Adrenal gland (tissue), 12 donors: ENCODE measurements around the gene GCGR. TPM values are rescaled to one million over a fixed set of nuclear protein-coding genes. Genes with fewer than 3 reads are reported as not detected.

Source experiments
- DNase-seq, 7 donors: peaks; one replicate each; pipeline ENCODE4 v3.0.0-alpha.2; 2019 to 2020
- H3K27ac ChIP-seq, 5 donors: fragments of 200-600 bp; sonication (generic) in 4 of 5; 1 replicate in 3 of 5; 2 replicates in 2 of 5; pipeline versions ENCODE4 v1.5.1 to v1.8.0; 2016 to 2020; ENCODE audit warnings: mild to moderate bottlenecking in 1 of 5
- H3K27me3 ChIP-seq: fragments of 200-600 bp; 2 replicates; pipeline ENCODE4 v1.8.0; 2021
- H3K36me3 ChIP-seq, 2 donors: fragments of 200-600 bp; replicated peaks in 1 of 2; 1 replicate in 1 of 2; 2 replicates in 1 of 2; pipeline versions ENCODE4 v1.5.1 to v1.8.0; 2018 to 2022
- H3K4me1 ChIP-seq, 2 donors: fragments of 200-600 bp; replicated peaks in 1 of 2; 1 replicate in 1 of 2; 2 replicates in 1 of 2; pipeline versions ENCODE4 v1.5.1 to v1.8.0; 2018 to 2021
- H3K4me3 ChIP-seq, 4 donors: fragments of 200-600 bp; sonication (generic) in 3 of 4; one replicate each; pipeline ENCODE4 v1.5.1; 2016 to 2018
- H3K9me3 ChIP-seq, 3 donors: fragments of 200-600 bp; sonication (generic) in 1 of 3; replicated peaks in 1 of 3; 1 replicate in 2 of 3; 2 replicates in 1 of 3; pipeline versions ENCODE4 v1.5.1 to v1.8.0; 2016 to 2021
- POLR2A ChIP-seq, 2 donors: fragments of 450-650 bp; IDR thresholded peaks; one replicate each; pipeline ENCODE4 v1.6.1; 2017; ENCODE audit warnings: antibody characterized with exemption in 2 of 2, mild to moderate bottlenecking in 2 of 2, moderate library complexity in 1 of 2
- WGBS, 4 donors: extraction: QIAGEN DNeasy Blood & Tissue Kit in 2 of 4; methylation state at CpG; one replicate each; pipeline versions ENCODE4 v1.1.5 to v1.1.7; 2013 to 2017; 5-methylcytosine and 5-hydroxymethylcytosine counted together
- intact Hi-C, 2 donors: fragments of 100-400 bp; cut with DNase I; formaldehyde crosslinking; loops; one replicate each; pipeline versions ENCODE4 v1.14.1 to v1.15.0; 2022 to 2023
- polyA plus RNA-seq, 3 donors: library from polyadenylated mRNA; stranded (reverse); fragments of 200-250 nt in 2 of 3; fragments of 350-450 nt in 1 of 3; fragmentation: Illumina TruSeq in 1 of 3; extraction: RNeasy Lipid Tissue Mini Kit (QIAGEN cat#74804) in 1 of 3; gene quantifications; one replicate each; pipeline ENCODE4 v1.2.3, GENCODE V29; 2013 to 2014
- total RNA-seq, 9 donors: library from RNA; depleted of rRNA in 4 of 9; stranded (reverse); fragments of >200 nt in 4 of 9; fragments of 120-200 nt in 1 of 9; fragmentation: NEBNext Ultra II Directional in 1 of 9; extraction: Animal tissue kit (Norgen Biotek cat#: 25700) in 1 of 9; gene quantifications; one replicate each; pipeline versions ENCODE4 v1.1.0 to v1.2.4, GENCODE V29; 2013 to 2023
- TF ChIP-seq, protein P1 (sequence below), 6 experiments: fragments of 450-650 bp in 4 of 6; fragments of 200-600 bp in 2 of 6; sonication (generic) in 1 of 6; IDR thresholded peaks; 1 replicate in 5 of 6; 2 replicates in 1 of 6; pipeline versions ENCODE4 v1.5.1 to v1.8.0; 2016 to 2021; ENCODE audit warnings: antibody characterized with exemption in 6 of 6, mild to moderate bottlenecking in 2 of 6, moderate library complexity in 1 of 6
- donor health status: healthy with polysubstance abuse.
- donor health status: Bipolar disorder and iron deficiency.
- donor health status: DM: yes; HTN: yes; CAD: no.
- donor health status: DM: no; HTN: no; CAD: no.
- donor health status: DM: no; HTN: no; CAD: no.
- donor health status: DM: yes; HTN: yes; CAD: no.

The GCGR gene
- total and polyA plus RNA-seq, 12 donors = 0.11 to 48.7 (median 2.1) TPM; not detected in 3

DNA sequence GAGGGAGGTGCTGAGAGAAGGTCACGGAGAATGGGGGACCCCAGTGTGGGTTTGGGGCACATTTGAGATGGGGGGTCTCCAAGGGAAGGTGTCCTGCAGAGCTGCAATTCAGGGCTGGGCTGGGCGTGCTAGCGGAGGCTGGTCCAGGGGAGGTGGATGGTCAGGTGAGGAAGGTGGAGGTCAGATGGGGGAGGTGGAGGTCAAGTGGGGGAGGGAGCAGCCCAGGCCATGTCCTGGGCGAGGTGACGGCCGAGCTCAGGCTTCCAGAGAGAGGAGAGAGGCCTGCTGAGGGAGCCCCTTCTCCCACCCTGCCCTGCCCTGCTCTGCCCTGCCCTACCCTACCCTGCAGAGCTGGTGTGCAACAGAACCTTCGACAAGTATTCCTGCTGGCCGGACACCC lies 6.5 kb downstream of the GCGR start:
- Histone ChIP-seq H3K27ac (no peak overlapping the region), H3K4me3 (no peak overlapping the region), H3K4me1 (no peaks in the 10 kb centered on the region), H3K27me3 (peaks cover 13% of the 10 kb centered on the region), H3K36me3 (no peaks in the 10 kb centered on the region), H3K9me3 (no peaks in the 10 kb centered on the region)
- intact Hi-C loops = no loop called here
- 65 to 73% (median 69%) methylated on average over 6 to 8 of the region's 8 CpGs for WGBS, 4 donors
- no peak for TF ChIP-seq POLR2A (IDR thresholded peaks at IDR 0.05)
- DNase-seq = no peak

DNA sequence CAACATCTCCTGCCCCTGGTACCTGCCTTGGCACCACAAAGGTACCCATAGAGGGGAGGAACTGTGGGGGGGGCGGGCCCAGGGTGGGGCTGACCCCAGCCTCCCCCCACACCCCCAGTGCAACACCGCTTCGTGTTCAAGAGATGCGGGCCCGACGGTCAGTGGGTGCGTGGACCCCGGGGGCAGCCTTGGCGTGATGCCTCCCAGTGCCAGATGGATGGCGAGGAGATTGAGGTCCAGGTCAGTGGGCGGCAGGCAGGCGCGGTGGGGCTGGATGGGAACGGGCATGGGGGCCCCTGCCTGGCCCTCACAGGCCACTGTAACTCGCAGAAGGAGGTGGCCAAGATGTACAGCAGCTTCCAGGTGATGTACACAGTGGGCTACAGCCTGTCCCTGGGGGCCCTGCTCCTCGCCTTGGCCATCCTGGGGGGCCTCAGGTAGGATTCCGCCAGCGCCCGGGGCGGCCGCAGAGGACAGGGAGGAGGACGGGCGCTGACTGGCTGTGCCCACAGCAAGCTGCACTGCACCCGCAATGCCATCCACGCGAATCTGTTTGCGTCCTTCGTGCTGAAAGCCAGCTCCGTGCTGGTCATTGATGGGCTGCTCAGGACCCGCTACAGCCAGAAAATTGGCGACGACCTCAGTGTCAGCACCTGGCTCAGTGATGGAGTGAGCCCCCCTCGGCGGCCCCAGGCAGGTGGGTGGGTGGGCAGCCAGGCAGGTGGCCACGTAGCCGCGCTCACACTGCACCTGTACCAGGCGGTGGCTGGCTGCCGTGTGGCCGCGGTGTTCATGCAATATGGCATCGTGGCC lies 7.1 kb downstream of the GCGR start:
- Histone ChIP-seq H3K27ac (no peak overlapping the region), H3K4me3 (no peak overlapping the region), H3K27me3 (peaks cover 7% of the 10 kb centered on the region), H3K9me3 (no peaks in the 10 kb centered on the region), H3K36me3 (no peaks in the 10 kb centered on the region), H3K4me1 (no peaks in the 10 kb centered on the region)
- intact Hi-C loops = no loop called here
- TF ChIP-seq POLR2A (IDR thresholded peaks at IDR 0.05) = no peak
- TF ChIP-seq, protein P1, sequence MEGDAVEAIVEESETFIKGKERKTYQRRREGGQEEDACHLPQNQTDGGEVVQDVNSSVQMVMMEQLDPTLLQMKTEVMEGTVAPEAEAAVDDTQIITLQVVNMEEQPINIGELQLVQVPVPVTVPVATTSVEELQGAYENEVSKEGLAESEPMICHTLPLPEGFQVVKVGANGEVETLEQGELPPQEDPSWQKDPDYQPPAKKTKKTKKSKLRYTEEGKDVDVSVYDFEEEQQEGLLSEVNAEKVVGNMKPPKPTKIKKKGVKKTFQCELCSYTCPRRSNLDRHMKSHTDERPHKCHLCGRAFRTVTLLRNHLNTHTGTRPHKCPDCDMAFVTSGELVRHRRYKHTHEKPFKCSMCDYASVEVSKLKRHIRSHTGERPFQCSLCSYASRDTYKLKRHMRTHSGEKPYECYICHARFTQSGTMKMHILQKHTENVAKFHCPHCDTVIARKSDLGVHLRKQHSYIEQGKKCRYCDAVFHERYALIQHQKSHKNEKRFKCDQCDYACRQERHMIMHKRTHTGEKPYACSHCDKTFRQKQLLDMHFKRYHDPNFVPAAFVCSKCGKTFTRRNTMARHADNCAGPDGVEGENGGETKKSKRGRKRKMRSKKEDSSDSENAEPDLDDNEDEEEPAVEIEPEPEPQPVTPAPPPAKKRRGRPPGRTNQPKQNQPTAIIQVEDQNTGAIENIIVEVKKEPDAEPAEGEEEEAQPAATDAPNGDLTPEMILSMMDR (IDR thresholded peaks at IDR 0.05) = no peak
- WGBS, 4 donors = 78 to 82% (median 81%) methylated on average over 12 to 42 of the region's 42 CpGs
- no peak for DNase-seq

DNA sequence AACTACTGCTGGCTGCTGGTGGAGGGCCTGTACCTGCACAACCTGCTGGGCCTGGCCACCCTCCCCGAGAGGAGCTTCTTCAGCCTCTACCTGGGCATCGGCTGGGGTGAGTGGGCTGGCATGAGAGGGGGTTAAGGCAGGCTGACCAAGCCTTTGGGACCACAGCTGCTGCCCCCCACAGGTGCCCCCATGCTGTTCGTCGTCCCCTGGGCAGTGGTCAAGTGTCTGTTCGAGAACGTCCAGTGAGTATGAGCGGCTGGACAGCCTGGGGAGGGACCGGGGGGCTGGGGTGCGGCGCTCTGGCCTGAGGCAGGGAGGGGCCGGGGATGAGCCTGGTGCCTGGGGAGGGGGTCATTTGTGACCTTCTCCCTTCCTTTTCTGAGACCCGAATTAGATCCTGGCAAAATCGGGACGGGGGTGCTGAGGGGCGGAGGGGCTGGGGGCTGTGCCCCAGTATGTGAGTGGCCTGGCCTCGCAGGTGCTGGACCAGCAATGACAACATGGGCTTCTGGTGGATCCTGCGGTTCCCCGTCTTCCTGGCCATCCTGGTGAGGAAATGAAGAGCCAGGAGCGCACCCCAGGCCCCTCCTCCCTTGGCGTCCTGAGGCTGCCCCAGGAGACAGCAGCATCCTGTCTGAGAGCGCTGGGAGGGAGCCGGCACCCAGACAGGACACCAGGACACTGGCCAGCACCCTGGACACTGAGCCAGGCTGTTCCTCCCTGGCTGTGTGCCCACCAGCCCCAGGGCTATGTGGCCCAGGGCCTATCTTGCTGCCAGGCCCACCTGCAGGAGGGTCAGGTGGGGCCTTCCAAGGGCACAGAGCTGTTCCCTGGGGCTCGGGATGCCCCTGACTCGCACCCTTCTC lies 8.0 kb downstream of the GCGR start:
- H3K27me3 ChIP-seq = peaks cover 7% of the 10 kb centered on the region
- H3K27ac ChIP-seq = no peak overlapping the region
- WGBS, 4 donors = 44 to 77% (median 70%) methylated on average over 5 to 24 of the region's 24 CpGs
- intact Hi-C loops = no loop called here
- TF ChIP-seq, protein P1 (IDR thresholded peaks at IDR 0.05) = no peak
- TF ChIP-seq POLR2A (IDR thresholded peaks at IDR 0.05) = no peak
- no peaks in the 10 kb centered on the region for H3K36me3 ChIP-seq
- no peaks in the 10 kb centered on the region for H3K9me3 ChIP-seq
- H3K4me1 ChIP-seq = no peaks in the 10 kb centered on the region
- peak in 1 of 7 donors; percentile 70 for DNase-seq
- no peak overlapping the region for H3K4me3 ChIP-seq

DNA sequence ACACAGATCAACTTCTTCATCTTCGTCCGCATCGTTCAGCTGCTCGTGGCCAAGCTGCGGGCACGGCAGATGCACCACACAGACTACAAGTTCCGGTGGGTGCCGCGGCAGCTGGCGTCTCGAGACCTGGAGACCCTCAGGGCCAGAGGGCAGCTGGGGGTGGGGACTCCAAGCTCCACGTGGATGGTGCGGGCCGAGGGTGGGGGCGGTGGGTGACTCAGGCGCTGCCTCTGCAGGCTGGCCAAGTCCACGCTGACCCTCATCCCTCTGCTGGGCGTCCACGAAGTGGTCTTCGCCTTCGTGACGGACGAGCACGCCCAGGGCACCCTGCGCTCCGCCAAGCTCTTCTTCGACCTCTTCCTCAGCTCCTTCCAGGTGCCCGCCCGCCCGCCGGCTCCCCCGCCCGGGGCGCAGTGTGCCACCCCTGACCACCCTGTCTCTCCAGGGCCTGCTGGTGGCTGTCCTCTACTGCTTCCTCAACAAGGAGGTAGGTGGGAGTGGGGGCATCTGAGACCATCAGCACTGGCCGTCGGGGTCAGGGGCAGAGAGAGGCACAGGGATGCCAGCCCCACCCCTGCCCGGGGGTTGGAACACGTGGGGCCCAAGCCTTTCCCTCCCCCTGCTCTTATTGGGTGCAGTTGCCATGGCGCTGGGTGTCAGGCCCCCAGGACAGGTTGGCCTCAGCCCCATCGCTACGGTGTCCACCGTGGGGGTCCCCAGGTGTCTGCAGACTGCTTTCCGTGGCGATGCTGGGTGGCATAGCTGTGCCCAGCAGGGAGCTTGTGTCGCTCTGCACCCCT lies 8.8 kb downstream of the GCGR start:
- H3K27me3 ChIP-seq = peaks cover 7% of the 10 kb centered on the region
- 78 to 84% (median 81%) methylated on average over 13 to 45 of the region's 45 CpGs for WGBS, 4 donors
- intact Hi-C loops = no loop called here

More for the DNA sequence above, 8.8 kb downstream of the GCGR start:
- Histone ChIP-seq H3K4me1 (no peaks in the 10 kb centered on the region), H3K9me3 (no peaks in the 10 kb centered on the region), H3K27ac (no peak overlapping the region), H3K4me3 (no peak overlapping the region), H3K36me3 (no peaks in the 10 kb centered on the region)
- no peak for DNase-seq
- no peak for TF ChIP-seq POLR2A (IDR thresholded peaks at IDR 0.05)
- TF ChIP-seq, protein P1 (IDR thresholded peaks at IDR 0.05) = no peak
